OCI-LY3 (cell line): ENCODE measurements around the gene FSTL3.

ENCODE experiments used
- H2AFZ ChIP-seq: fragments of 200-600, 300-600 bp; shearing (Covaris generic); 2 replicates; pipeline ENCODE4 v1.6.0; 2014; ENCODE audit warnings: antibody characterized with exemption, low read depth, low read length
- H3K27ac ChIP-seq: fragments of 200-600, 300-600 bp; sonication (generic); 2 replicates; pipeline ENCODE4 v1.5.1; 2014; ENCODE audit warnings: mild to moderate bottlenecking, low read length, moderate library complexity, mixed read lengths
- H3K27me3 ChIP-seq: fragments of 200-600, 300-600 bp; sonication (generic); 2 replicates; pipeline ENCODE4 v1.6.1; 2014; ENCODE audit warnings: low read depth, low read length, mixed read lengths
- H3K36me3 ChIP-seq: fragments of 200-600, 300-600 bp; sonication (generic); replicated peaks from 2 replicates; pipeline ENCODE3; 2014; ENCODE audit warnings: low read depth, low read length, mixed read lengths
- H3K4me1 ChIP-seq: fragments of 300-600, 200-600 bp; sonication (generic); 2 replicates; pipeline ENCODE4 v1.6.1; 2014; ENCODE audit warnings: low read length, mixed read lengths
- H3K4me2 ChIP-seq: fragments of 200-600, 300-600 bp; sonication (generic); 2 replicates; pipeline ENCODE4 v1.6.1; 2014; ENCODE audit warnings: low read length, mixed read lengths
- H3K4me3 ChIP-seq: fragments of 300-600, 200-600 bp; sonication (generic); 2 replicates; pipeline ENCODE4 v1.5.1; 2014; ENCODE audit warnings: antibody characterized with exemption, mild to moderate bottlenecking, low read length, moderate library complexity
- H3K79me2 ChIP-seq: fragments of 300-600, 200-600 bp; shearing (Covaris generic); 2 replicates; pipeline ENCODE4 v1.6.1; 2014; ENCODE audit warnings: mild to moderate bottlenecking, low read length, mixed read lengths
- H3K9ac ChIP-seq: fragments of 300-600, 200-600 bp; shearing (Covaris generic); 2 replicates; pipeline ENCODE4 v1.6.0; 2014; ENCODE audit warnings: mild to moderate bottlenecking, low read length, moderate library complexity
- H3K9me3 ChIP-seq: fragments of 200-600, 300-600 bp; shearing (Covaris generic); 2 replicates; pipeline ENCODE4 v1.6.1; 2014; ENCODE audit warnings: low read length, mixed read lengths; ENCODE audit not compliant: insufficient read depth
- H4K20me1 ChIP-seq: fragments of 200-600, 300-600 bp; sonication (generic); 2 replicates; pipeline ENCODE4 v1.6.1; 2016; ENCODE audit warnings: low read length, mixed read lengths; ENCODE audit not compliant: insufficient read depth
- EZH2phosphoT487 ChIP-seq: fragments of 200-600 bp; shearing (Covaris generic); IDR thresholded peaks from 2 replicates; pipeline ENCODE4 v1.6.1; 2018; ENCODE audit warnings: antibody characterized with exemption, mixed run types, low read depth
- TF ChIP-seq, protein P1 (sequence below): fragments of 200-600, 300-600 bp; sonication (generic); IDR thresholded peaks from 2 replicates; pipeline ENCODE4 v1.5.1; 2014; ENCODE audit warnings: antibody characterized with exemption, low read length, low read depth

FSTL3 gene

GRCh38 chr19:709196-709964 is 33.2 kb downstream of the FSTL3 start:
- Histone ChIP-seq H3K4me3 (no peak overlapping the region), H3K27me3 (no peaks in the 10 kb centered on the region), H3K36me3 (no peaks in the 10 kb centered on the region), H3K9ac (no peak overlapping the region), H2AFZ (no peak overlapping the region), H3K4me2 (no peak overlapping the region), H3K4me1 (no peaks in the 10 kb centered on the region), H3K27ac (no peak overlapping the region), H3K79me2 (no peaks in the 10 kb centered on the region), H3K9me3 (no peaks in the 10 kb centered on the region), H4K20me1 (no peaks in the 10 kb centered on the region)
- TF ChIP-seq, protein P1, sequence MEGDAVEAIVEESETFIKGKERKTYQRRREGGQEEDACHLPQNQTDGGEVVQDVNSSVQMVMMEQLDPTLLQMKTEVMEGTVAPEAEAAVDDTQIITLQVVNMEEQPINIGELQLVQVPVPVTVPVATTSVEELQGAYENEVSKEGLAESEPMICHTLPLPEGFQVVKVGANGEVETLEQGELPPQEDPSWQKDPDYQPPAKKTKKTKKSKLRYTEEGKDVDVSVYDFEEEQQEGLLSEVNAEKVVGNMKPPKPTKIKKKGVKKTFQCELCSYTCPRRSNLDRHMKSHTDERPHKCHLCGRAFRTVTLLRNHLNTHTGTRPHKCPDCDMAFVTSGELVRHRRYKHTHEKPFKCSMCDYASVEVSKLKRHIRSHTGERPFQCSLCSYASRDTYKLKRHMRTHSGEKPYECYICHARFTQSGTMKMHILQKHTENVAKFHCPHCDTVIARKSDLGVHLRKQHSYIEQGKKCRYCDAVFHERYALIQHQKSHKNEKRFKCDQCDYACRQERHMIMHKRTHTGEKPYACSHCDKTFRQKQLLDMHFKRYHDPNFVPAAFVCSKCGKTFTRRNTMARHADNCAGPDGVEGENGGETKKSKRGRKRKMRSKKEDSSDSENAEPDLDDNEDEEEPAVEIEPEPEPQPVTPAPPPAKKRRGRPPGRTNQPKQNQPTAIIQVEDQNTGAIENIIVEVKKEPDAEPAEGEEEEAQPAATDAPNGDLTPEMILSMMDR: no peak
- TF ChIP-seq EZH2phosphoT487: no peak

DNA sequence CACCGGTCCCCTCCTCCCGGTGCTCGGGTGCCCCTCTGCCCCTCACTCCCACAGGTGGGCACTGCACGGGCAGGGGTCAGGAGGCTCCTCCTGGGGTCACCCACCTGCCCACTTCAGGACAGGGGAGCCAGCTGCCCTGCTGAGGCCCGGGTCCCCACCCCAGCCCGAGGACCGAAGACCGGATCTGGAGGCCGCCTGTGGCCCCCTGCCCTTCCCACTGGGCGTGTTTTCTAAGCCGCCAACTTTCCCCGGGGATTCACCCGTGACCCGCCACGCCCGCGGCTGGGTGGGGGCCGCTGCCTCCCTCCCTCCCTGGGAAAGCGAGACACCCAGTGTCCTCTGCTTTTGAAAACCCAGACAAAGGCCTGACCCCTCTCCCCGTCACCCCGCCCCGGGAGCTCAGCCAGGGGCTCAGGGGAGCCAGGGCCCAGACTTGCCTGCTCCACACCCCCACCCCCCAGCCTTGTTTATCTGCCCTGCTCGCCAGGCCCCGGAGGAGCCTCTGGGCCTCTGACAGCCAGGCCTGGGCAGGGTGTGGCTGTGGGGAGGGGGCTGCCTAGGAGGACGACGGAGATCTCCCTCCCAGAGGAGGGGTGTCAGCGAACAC is 33.9 kb downstream of the FSTL3 start:
- H3K79me2 ChIP-seq: no peaks in the 10 kb centered on the region
- no peak overlapping the region for H2AFZ ChIP-seq
- no peak overlapping the region for H3K9ac ChIP-seq
- no peaks in the 10 kb centered on the region for H3K4me1 ChIP-seq
- no peaks in the 10 kb centered on the region for H3K9me3 ChIP-seq
- no peaks in the 10 kb centered on the region for H3K27me3 ChIP-seq
- H3K27ac ChIP-seq: no peak overlapping the region
- H4K20me1 ChIP-seq: no peaks in the 10 kb centered on the region
- H3K36me3 ChIP-seq: no peaks in the 10 kb centered on the region
- no peak for TF ChIP-seq EZH2phosphoT487
- TF ChIP-seq, protein P1: no peak
- no peak overlapping the region for H3K4me3 ChIP-seq
- H3K4me2 ChIP-seq: no peak overlapping the region

- no peaks in the 10 kb centered on the region for H3K4me1 ChIP-seq
- H3K4me2 ChIP-seq: no peak overlapping the region
- no peak overlapping the region for H3K27ac ChIP-seq
- H3K27me3 ChIP-seq: no peaks in the 10 kb centered on the region
- H3K9ac ChIP-seq: no peak overlapping the region
- H3K4me3 ChIP-seq: no peak overlapping the region
- TF ChIP-seq, protein P1: no peak
- no peak for TF ChIP-seq EZH2phosphoT487
- no peaks in the 10 kb centered on the region for H3K9me3 ChIP-seq
- no peaks in the 10 kb centered on the region for H3K36me3 ChIP-seq
- no peaks in the 10 kb centered on the region for H3K79me2 ChIP-seq
- H2AFZ ChIP-seq: no peak overlapping the region
- no peaks in the 10 kb centered on the region for H4K20me1 ChIP-seq
Observed at GRCh38 chr19:710767-711166, 34.6 kb downstream of the FSTL3 start.

- no peak overlapping the region for H3K9ac ChIP-seq
- no peak overlapping the region for H3K4me2 ChIP-seq
- no peak overlapping the region for H3K27ac ChIP-seq
Observed at GRCh38 chr19:711254-711653, 35.1 kb downstream of the FSTL3 start.

More at GRCh38 chr19:711254-711653, 35.1 kb downstream of the FSTL3 start:
- TF ChIP-seq EZH2phosphoT487: no peak
- TF ChIP-seq, protein P1: no peak
- Histone ChIP-seq H3K36me3 (no peaks in the 10 kb centered on the region), H4K20me1 (no peaks in the 10 kb centered on the region), H3K79me2 (no peaks in the 10 kb centered on the region), H3K27me3 (no peaks in the 10 kb centered on the region), H3K9me3 (no peaks in the 10 kb centered on the region), H3K4me1 (no peaks in the 10 kb centered on the region), H2AFZ (no peak overlapping the region), H3K4me3 (no peak overlapping the region)
